Stimulated activated CD4-positive, alpha-beta T cell treated with anti-CD3 and anti-CD28 coated beads, Interleukin-15, amount 100 ng/mL, for 48 hours (primary cell): ENCODE results near the gene TIMM21.

Experiments used
- DNase-seq, 2 donors: peaks; one replicate each; pipeline ENCODE4 v3.0.0-alpha.2; 2020; ENCODE audit warnings: low read depth in 2 of 2

TIMM21 gene

GRCh38 chr18:74147779-74148542, at the start of gene TIMM21, which contains the start of gene FBXO15:
TIMM21 (plus strand) TSS chr18:74148523; CDS start chr18:74148809, 286 bp downstream.
FBXO15 (minus strand) TSS chr18:74147834; CDS start chr18:74147785, 49 bp downstream.
- DNase-seq = peak; percentile 93 to 95

- no peak for DNase-seq
Observed at GRCh38 chr18:74108460-74108859, 39.9 kb upstream of the TIMM21 start.

- no peak for DNase-seq
Observed at GRCh38 chr18:74110149-74110548, 38.2 kb upstream of the TIMM21 start.

- DNase-seq = no peak
Observed at GRCh38 chr18:74110976-74111375, 37.3 kb upstream of the TIMM21 start.

GRCh38 chr18:74113711-74114110, 34.6 kb upstream of the TIMM21 start:
- no peak for DNase-seq

- no peak for DNase-seq
Observed at GRCh38 chr18:74114116-74114515, 34.2 kb upstream of the TIMM21 start.

GRCh38 chr18:74115046-74115445, 33.3 kb upstream of the TIMM21 start:
- no peak for DNase-seq

GRCh38 chr18:74116633-74117554, 31.4 kb upstream of the TIMM21 start:
- peak in 1 of 2 donors; percentile 15 for DNase-seq

- DNase-seq = no peak
Observed at GRCh38 chr18:74123200-74123599, 25.1 kb upstream of the TIMM21 start.

GRCh38 chr18:74124642-74125041, 23.7 kb upstream of the TIMM21 start:
- DNase-seq = no peak

- DNase-seq = no peak
Observed at GRCh38 chr18:74126684-74127655, 21.4 kb upstream of the TIMM21 start.

- no peak for DNase-seq
Observed at GRCh38 chr18:74128159-74128558, 20.2 kb upstream of the TIMM21 start.

- no peak for DNase-seq
Observed at GRCh38 chr18:74131124-74131523, 17.2 kb upstream of the TIMM21 start.

GRCh38 chr18:74132201-74132600, 16.1 kb upstream of the TIMM21 start:
- DNase-seq = no peak

- no peak for DNase-seq
Observed at GRCh38 chr18:74137920-74138538, 10.3 kb upstream of the TIMM21 start.

- DNase-seq = no peak
Observed at GRCh38 chr18:74139411-74139810, 8.9 kb upstream of the TIMM21 start.

- peak; percentile 28 to 36 for DNase-seq
Observed at GRCh38 chr18:74139888-74140287, 8.4 kb upstream of the TIMM21 start.

GRCh38 chr18:74140582-74140981, 7.7 kb upstream of the TIMM21 start:
- DNase-seq = no peak

GRCh38 chr18:74141667-74142066, 6.7 kb upstream of the TIMM21 start:
- DNase-seq = no peak

GRCh38 chr18:74142252-74142651, 6.1 kb upstream of the TIMM21 start:
- no peak for DNase-seq

GRCh38 chr18:74146756-74147155, 1.6 kb upstream of the TIMM21 start:
- no peak for DNase-seq
